HepG2 (cell line): ENCODE measurements around the gene VPS18. TPM values are rescaled to one million over a fixed set of nuclear protein-coding genes. Genes with fewer than 3 reads are reported as not detected.

Experiments used
- CEBPG ChIP-seq: IDR thresholded peaks from 2 replicates; pipeline ENCODE4 v1.6.1; 2016
- DMAP1 ChIP-seq: IDR thresholded peaks from 2 replicates; pipeline ENCODE4 v1.6.1; 2016
- ETV6 ChIP-seq: sonication (generic); formaldehyde crosslinking; conservative IDR thresholded peaks from 2 replicates; pipeline ENCODE4 v1.4.0; 2020; ENCODE audit warnings: missing genetic modification reagents
- GABPA ChIP-seq, 2 experiments: IDR thresholded peaks; 2 replicates each; pipeline ENCODE4 v1.6.1; 2011 to 2016; ENCODE audit warnings: low read depth in 2 of 2, low read length in 1 of 2, missing biosample characterization in 1 of 2, missing genetic modification characterization in 1 of 2
- GABPB1 ChIP-seq: IDR thresholded peaks from 2 replicates; pipeline ENCODE4 v1.6.1; 2016; ENCODE audit warnings: mild to moderate bottlenecking, missing genetic modification reagents, moderate library complexity, missing compliant biosample characterization
- HOXD1 ChIP-seq: sonication (generic); formaldehyde crosslinking; IDR thresholded peaks from 2 replicates; pipeline ENCODE4 v1.5.0; 2020; ENCODE audit warnings: missing genetic modification reagents
- KAT7 ChIP-seq: IDR thresholded peaks from 2 replicates; pipeline ENCODE4 v1.6.1; 2018; ENCODE audit warnings: borderline replicate concordance, missing compliant biosample characterization
- KMT2B ChIP-seq: IDR thresholded peaks from 2 replicates; pipeline ENCODE4 v1.6.1; 2016; ENCODE audit warnings: missing genetic modification reagents, missing compliant biosample characterization
- MED13 ChIP-seq: sonication (generic); formaldehyde crosslinking; IDR thresholded peaks from 2 replicates; pipeline ENCODE4 v1.5.0; 2020; ENCODE audit warnings: missing genetic modification reagents
- NONO ChIP-seq, 2 experiments: fragments of 450-650 bp in 1 of 2; sonication (generic) in 1 of 2; formaldehyde crosslinking in 1 of 2; IDR thresholded peaks in 1 of 2; conservative IDR thresholded peaks in 1 of 2; 2 replicates each; pipeline versions ENCODE4 v1.6.1 to v1.8.0; 2017 to 2022; ENCODE audit warnings: mild to moderate bottlenecking in 1 of 2, missing genetic modification reagents in 1 of 2, moderate library complexity in 1 of 2
- NR1H2 ChIP-seq: sonication (generic); formaldehyde crosslinking; IDR thresholded peaks from 2 replicates; pipeline ENCODE4 v1.8.1; 2022; ENCODE audit warnings: low read depth, missing genetic modification reagents, borderline replicate concordance
- PCBP2 ChIP-seq: fragments of 200-400 bp; formaldehyde crosslinking; optimal IDR thresholded peaks from 2 replicates; pipeline ENCODE3; 2018; ENCODE audit warnings: low read length, low read depth; ENCODE audit not compliant: poor library complexity, severe bottlenecking
- RBFOX2 ChIP-seq: fragments of 200-400 bp; formaldehyde crosslinking; IDR thresholded peaks from 2 replicates; pipeline ENCODE4 v1.6.1; 2017; ENCODE audit warnings: low read depth, mild to moderate bottlenecking, low read length
- RFX1 ChIP-seq: fragments of 450-650 bp; IDR thresholded peaks from 2 replicates; pipeline ENCODE4 v1.6.1; 2017
- SMAD1 ChIP-seq: sonication (generic); formaldehyde crosslinking; IDR thresholded peaks from 2 replicates; pipeline ENCODE4 v1.4.0; 2020; ENCODE audit warnings: missing genetic modification reagents, low read depth, mild to moderate bottlenecking, borderline replicate concordance
- TFAP4 ChIP-seq: sonication (generic); IDR thresholded peaks from 2 replicates; pipeline ENCODE4 v1.6.1; 2016; ENCODE audit warnings: low read depth, borderline replicate concordance
- TSC22D2 ChIP-seq: sonication (generic); formaldehyde crosslinking; IDR thresholded peaks from 2 replicates; pipeline ENCODE4 v1.5.1; 2020; ENCODE audit warnings: missing genetic modification reagents, mild to moderate bottlenecking, borderline replicate concordance
- ZFX ChIP-seq: sonication (generic); formaldehyde crosslinking; IDR thresholded peaks from 2 replicates; pipeline ENCODE4 v1.4.0; 2020; ENCODE audit warnings: mild to moderate bottlenecking, low read depth, missing genetic modification reagents, moderate library complexity
- ZNF234 ChIP-seq: sonication (generic); formaldehyde crosslinking; conservative IDR thresholded peaks from 2 replicates; pipeline ENCODE4 v1.5.1; 2020; ENCODE audit warnings: mild to moderate bottlenecking, missing genetic modification reagents
- ZNF549 ChIP-seq: sonication (generic); formaldehyde crosslinking; IDR thresholded peaks from 2 replicates; pipeline ENCODE4 v1.5.0; 2020; ENCODE audit warnings: missing genetic modification reagents
- ZNF607 ChIP-seq: sonication (generic); formaldehyde crosslinking; IDR thresholded peaks from 2 replicates; pipeline ENCODE4 v1.5.1; 2020; ENCODE audit warnings: missing genetic modification reagents, mild to moderate bottlenecking, borderline replicate concordance
- ZSCAN30 ChIP-seq: sonication (generic); formaldehyde crosslinking; IDR thresholded peaks from 2 replicates; pipeline ENCODE4 v1.5.0; 2020; ENCODE audit warnings: mild to moderate bottlenecking, missing genetic modification reagents
- polyA plus RNA-seq, 8 experiments: library from polyadenylated mRNA; depleted of rRNA in 3 of 8; stranded (reverse) in 7 of 8; unstranded in 1 of 8; fragments of >200 nt; fragmentation: Illumina TruSeq in 4 of 8; extraction: Trizol in 4 of 8; gene quantifications; 2 replicates each; pipeline versions ENCODE4 v1.2.1 to v1.2.3, GENCODE V29; 2011 to 2016; ENCODE audit warnings: low read depth in 4 of 8, missing spikeins in 1 of 8, mixed read lengths in 1 of 8; ENCODE audit not compliant: insufficient read depth in 1 of 8
- total RNA-seq, 5 experiments: library from RNA; depleted of rRNA; stranded (reverse); fragments of >200 nt; fragmentation: Illumina TruSeq; extraction: Trizol; gene quantifications; 2 replicates each; pipeline ENCODE4 v1.2.3, GENCODE V29; 2016; ENCODE audit warnings: low read depth in 1 of 5
- TF ChIP-seq, protein P1 (sequence below): sonication (generic); formaldehyde crosslinking; IDR thresholded peaks from 2 replicates; pipeline ENCODE4 v1.9.0; 2021; ENCODE audit warnings: mild to moderate bottlenecking, missing genetic modification reagents
- TF ChIP-seq, protein P2 (sequence below): sonication (generic); formaldehyde crosslinking; IDR thresholded peaks from 2 replicates; pipeline ENCODE4 v1.4.0; 2020; ENCODE audit warnings: missing genetic modification reagents

Gene VPS18
- total and polyA plus RNA-seq, 2 of the 13 experiments (the other 11 are each of a cell fraction or from before 2014, with no cell fraction given) = 5.8 to 17.0 TPM

DNA sequence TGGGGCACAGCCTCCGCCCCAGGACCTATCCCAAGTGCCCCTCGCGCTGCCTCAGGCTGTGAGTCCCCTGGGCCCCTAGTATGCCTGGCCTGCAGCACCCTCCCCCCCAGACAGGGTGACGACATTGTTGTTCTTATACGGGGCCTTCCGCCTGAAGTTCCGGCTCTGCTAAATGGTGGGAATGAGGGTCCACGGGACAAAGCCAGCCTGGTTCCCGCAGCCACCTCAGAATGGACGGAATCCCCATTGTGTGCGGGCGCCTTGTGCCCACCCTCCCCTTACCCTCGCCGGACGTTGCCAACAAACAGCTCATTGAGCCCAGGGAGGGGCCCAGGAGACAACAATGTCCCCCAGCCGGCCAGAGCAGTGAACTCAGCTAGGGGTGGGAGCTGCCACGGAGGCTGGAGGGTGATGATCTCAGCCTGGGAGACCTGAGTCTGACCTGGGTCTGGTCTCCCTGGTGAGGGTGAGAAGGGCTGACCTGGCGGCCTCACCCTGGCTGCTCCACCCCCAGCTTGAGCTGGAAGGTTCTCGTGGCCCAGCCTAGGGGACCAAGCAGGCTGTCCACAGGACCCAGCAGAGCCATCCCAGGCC lies 24.6 kb downstream of the VPS18 start (continued):
- TF ChIP-seq, protein P1, sequence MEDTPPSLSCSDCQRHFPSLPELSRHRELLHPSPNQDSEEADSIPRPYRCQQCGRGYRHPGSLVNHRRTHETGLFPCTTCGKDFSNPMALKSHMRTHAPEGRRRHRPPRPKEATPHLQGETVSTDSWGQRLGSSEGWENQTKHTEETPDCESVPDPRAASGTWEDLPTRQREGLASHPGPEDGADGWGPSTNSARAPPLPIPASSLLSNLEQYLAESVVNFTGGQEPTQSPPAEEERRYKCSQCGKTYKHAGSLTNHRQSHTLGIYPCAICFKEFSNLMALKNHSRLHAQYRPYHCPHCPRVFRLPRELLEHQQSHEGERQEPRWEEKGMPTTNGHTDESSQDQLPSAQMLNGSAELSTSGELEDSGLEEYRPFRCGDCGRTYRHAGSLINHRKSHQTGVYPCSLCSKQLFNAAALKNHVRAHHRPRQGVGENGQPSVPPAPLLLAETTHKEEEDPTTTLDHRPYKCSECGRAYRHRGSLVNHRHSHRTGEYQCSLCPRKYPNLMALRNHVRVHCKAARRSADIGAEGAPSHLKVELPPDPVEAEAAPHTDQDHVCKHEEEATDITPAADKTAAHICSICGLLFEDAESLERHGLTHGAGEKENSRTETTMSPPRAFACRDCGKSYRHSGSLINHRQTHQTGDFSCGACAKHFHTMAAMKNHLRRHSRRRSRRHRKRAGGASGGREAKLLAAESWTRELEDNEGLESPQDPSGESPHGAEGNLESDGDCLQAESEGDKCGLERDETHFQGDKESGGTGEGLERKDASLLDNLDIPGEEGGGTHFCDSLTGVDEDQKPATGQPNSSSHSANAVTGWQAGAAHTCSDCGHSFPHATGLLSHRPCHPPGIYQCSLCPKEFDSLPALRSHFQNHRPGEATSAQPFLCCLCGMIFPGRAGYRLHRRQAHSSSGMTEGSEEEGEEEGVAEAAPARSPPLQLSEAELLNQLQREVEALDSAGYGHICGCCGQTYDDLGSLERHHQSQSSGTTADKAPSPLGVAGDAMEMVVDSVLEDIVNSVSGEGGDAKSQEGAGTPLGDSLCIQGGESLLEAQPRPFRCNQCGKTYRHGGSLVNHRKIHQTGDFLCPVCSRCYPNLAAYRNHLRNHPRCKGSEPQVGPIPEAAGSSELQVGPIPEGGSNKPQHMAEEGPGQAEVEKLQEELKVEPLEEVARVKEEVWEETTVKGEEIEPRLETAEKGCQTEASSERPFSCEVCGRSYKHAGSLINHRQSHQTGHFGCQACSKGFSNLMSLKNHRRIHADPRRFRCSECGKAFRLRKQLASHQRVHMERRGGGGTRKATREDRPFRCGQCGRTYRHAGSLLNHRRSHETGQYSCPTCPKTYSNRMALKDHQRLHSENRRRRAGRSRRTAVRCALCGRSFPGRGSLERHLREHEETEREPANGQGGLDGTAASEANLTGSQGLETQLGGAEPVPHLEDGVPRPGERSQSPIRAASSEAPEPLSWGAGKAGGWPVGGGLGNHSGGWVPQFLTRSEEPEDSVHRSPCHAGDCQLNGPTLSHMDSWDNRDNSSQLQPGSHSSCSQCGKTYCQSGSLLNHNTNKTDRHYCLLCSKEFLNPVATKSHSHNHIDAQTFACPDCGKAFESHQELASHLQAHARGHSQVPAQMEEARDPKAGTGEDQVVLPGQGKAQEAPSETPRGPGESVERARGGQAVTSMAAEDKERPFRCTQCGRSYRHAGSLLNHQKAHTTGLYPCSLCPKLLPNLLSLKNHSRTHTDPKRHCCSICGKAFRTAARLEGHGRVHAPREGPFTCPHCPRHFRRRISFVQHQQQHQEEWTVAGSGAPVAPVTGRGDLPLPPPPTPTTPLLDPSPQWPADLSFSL (CRISPR knock-in tag) = no peak
- peak; percentile 41; the same call in 1 of the 2 replicates for TF ChIP-seq CEBPG (CRISPR knock-in tag)
- no peak for TF ChIP-seq ZSCAN30 (CRISPR knock-in tag)
- no peak for TF ChIP-seq NR1H2 (CRISPR knock-in tag)
- peak; percentile 28 for TF ChIP-seq GABPB1 (CRISPR knock-in tag)
- TF ChIP-seq RBFOX2 = no peak
- no peak for TF ChIP-seq ETV6 (CRISPR knock-in tag)
- no peak for TF ChIP-seq HOXD1 (CRISPR knock-in tag)
- TF ChIP-seq TSC22D2 = no peak
- TF ChIP-seq PCBP2 = no peak
- 0 out of 2 replicates have a peak, but pooled peaks have one; percentile 42 for TF ChIP-seq DMAP1 (CRISPR knock-in tag)
- no peak for TF ChIP-seq KMT2B (CRISPR knock-in tag)
- no peak for TF ChIP-seq SMAD1 (CRISPR knock-in tag)
- no peak for TF ChIP-seq KAT7 (CRISPR knock-in tag)
- TF ChIP-seq NONO (IDR thresholded peaks at IDR 0.05) = no peak
- no peak for TF ChIP-seq NONO (CRISPR knock-in tag; conservative IDR thresholded peaks at IDR 0.05)
- TF ChIP-seq GABPA (IDR thresholded peaks at IDR 0.05; ENCODE audit: low read depth, low read length) = no peak
- TF ChIP-seq GABPA (CRISPR knock-in tag; IDR thresholded peaks at IDR 0.05; ENCODE audit: low read depth) = peak; percentile 49; the same call in 1 of the 2 replicates
- no peak for TF ChIP-seq RFX1
- TF ChIP-seq, protein P2, sequence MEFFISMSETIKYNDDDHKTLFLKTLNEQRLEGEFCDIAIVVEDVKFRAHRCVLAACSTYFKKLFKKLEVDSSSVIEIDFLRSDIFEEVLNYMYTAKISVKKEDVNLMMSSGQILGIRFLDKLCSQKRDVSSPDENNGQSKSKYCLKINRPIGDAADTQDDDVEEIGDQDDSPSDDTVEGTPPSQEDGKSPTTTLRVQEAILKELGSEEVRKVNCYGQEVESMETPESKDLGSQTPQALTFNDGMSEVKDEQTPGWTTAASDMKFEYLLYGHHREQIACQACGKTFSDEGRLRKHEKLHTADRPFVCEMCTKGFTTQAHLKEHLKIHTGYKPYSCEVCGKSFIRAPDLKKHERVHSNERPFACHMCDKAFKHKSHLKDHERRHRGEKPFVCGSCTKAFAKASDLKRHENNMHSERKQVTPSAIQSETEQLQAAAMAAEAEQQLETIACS (CRISPR knock-in tag) = no peak
- TF ChIP-seq ZNF234 (CRISPR knock-in tag) = no peak
- TF ChIP-seq ZFX = peak; percentile 43
- peak; percentile 64; the same call in 1 of the 2 replicates for TF ChIP-seq ZNF607 (CRISPR knock-in tag)
- TF ChIP-seq MED13 (CRISPR knock-in tag) = no peak
- TF ChIP-seq TFAP4 = no peak
- no peak for TF ChIP-seq ZNF549 (CRISPR knock-in tag)
